PFSK-1 (cell line): ENCODE data around the gene PODN.

Experiments
- SIN3A ChIP-seq: IDR thresholded peaks from 2 replicates; pipeline ENCODE4 v1.6.1; 2012; ENCODE audit warnings: mild to moderate bottlenecking, low read length, moderate library complexity, borderline replicate concordance; ENCODE audit not compliant: insufficient read depth
- TAF1 ChIP-seq: IDR thresholded peaks from 2 replicates; pipeline ENCODE4 v1.6.1; 2012; ENCODE audit warnings: low read length, control low read depth, borderline replicate concordance; ENCODE audit not compliant: insufficient read depth

GRCh38 chr1:53061123-53061858 is 722 bp upstream of the PODN start:
- TF ChIP-seq TAF1 (no peak), SIN3A (no peak)
